Measurements from ENCODE around the gene GPR137B.
"Not testable (repeated sequence)": the region's sequence is repeated elsewhere in the genome, so short reads cannot be mapped to it uniquely, and the experiment has no call there.

GPR137B gene

DNA sequence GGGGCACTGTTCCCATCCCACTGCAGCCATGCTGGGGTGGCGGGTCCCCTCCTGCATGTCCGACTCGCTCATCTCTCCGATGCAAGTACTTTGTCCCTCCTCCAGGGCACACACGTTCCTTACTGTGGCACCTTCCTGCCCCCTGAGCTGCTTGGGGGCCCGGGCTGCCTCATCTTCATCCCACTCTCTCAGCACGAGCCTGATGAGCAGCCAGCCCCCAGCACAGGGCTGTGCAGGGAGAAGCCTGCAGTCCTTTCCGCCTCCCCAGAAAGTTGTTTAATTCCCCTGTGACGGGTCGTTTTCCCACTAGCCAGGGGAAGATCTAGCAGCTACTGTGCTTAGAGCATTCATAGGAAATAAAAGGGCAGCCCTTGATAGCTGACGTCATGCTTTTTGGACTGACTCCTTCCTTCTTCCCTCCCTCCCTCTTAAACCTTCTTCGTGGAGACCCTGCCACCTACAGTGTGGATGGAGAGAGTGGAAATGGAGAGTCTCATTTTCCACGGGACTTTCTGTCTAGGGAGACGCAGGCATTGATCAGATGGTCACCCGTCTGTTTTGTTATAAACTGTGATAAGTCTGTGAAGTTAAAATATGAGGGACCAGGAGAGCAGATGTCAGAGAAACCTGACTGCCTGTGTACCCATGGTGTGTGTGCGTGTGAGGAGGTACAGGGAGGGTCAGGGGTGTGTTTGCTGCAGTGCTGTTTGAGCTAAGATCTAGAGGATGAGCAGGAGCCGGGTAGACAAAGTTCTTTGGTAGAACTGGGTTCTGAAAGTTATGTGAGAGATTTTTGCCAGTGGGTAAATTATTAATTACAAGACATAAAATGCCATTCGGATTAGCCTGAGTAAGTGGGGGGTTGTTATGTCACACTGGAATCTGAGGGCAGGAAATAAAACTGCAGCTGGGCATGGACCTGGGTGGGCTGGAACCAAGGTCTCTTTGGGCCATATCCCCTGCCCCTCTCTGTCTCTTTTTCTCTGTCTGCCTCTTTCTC, 34.3 kb downstream of the GPR137B start:
- DNase-seq (ENCODE audit: low read depth): no peak
- no peak overlapping the region for H3K4me3 ChIP-seq (ENCODE audit: low read depth, low read length)

DNA sequence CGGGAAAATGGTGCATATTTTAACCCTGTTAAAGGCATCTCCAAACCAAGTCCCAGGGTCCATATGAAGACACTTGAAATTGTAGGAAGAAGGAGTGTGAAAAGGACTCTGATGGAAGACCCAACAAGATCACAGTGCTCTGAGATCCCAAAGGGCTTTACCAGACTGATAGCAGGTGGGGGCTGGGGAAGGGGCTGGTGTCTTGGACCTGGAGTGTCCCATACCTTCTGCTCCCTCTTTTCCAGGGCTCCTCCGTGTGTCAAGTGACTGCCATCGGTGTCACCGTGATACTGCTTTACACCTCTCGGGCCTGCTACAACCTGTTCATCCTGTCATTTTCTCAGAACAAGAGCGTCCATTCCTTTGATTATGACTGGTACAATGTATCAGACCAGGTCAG, 37.3 kb downstream of the GPR137B start:
- no peak overlapping the region for H3K4me3 ChIP-seq (ENCODE audit: low read depth, low read length)
- DNase-seq (ENCODE audit: low read depth): no peak

DNA sequence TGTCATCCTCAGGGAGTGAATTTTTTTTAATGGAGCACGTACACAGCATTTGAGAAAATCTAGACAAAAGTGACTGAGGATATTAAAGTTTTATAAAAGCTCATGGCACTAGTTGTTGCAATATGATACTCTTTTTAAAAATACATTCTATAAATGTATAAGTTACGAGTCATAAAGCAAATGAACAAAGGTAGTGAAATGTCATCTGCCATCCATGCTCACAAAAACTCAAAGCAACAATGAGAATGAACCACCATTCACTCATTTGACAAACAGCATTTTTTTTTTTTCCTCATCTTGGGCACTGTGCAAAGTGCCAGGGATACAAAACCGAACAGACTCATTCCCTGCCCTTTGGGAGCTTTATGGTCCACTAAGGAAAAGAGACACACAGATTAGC, 38.7 kb downstream of the GPR137B start:
- DNase-seq (ENCODE audit: low read depth): no peak
- no peak overlapping the region for H3K4me3 ChIP-seq (ENCODE audit: low read depth, low read length)

DNA sequence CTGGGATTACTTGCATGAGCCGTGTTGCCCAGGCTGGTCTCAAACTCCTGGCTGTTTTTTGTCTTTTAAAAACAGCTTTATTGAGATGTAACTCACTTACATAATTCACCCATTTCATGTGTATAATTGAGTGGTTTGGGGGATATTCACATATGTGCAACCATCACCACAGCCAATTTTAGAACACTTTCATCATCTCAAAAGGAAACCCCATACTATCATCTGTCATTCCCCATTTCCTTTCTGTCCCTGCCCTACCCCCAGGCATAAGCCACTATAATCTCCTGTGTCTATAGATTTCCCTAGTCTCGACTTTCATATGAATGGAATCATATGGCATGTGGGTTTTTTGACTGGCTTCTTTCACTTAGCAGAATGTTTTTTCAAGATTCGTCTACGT, 43.3 kb downstream of the GPR137B start:
- H3K4me3 ChIP-seq (ENCODE audit: low read depth, low read length): no peak overlapping the region
- no peak for DNase-seq (ENCODE audit: low read depth)

DNA sequence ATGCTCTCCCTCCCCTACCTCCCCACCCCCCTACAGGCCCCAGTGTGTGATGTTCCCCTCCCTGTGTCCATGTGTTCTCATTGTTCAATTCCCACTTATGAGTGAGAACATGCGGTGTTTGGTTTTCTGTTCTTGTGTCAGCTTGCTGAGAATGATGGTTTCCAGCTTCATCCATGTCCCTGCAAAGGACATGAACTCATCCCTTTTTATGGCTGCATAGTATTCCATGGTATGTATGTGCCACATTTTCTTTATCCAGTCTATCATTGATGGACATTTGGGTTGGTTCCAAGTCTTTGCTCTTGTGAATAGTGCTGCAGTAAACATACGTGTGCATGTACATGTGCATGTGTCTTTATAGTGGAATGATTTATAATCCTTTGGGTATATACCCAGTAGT, 44.1 kb downstream of the GPR137B start:
- H3K4me3 ChIP-seq (ENCODE audit: low read depth, low read length); DNase-seq (ENCODE audit: low read depth): not testable (repeated sequence)

DNA sequence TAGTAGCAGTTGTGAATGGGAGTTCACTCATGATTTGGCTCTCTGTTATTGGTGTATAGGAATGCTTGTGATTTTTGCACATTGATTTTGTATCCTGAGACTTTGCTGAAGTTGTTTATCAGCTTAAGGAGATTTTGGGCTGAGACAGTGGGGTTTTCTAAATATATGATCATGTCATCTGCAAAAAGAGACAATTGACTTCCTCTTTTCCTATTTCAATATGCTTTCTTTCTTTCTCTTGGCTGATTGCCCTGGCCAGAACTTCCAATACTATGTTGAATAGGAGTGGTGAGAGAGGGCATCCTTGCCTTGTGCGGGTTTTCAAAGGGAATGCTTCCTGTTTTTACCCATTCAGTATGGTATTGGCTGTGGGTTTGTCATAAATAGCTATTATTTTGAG, 45.7 kb downstream of the GPR137B start:
- H3K4me3 ChIP-seq (ENCODE audit: low read depth, low read length); DNase-seq (ENCODE audit: low read depth): not testable (repeated sequence)

DNA sequence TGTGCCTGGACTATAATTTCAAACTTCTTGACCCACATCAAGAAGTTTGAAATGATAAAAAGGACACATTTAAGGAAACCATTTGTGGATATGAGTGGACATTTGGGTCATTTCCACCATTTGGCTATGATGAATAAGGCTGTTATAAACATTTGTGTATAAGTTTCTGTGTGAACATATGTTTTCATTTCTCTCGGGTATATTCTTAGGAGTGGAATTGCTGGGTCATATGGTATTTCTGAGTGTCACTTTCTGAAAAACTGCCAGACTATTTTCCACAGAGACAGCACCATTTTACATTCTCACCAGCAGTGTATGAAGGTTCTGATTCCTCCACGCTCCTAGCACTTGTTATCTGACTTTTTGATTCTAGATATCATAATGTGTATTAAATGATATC, 50.8 kb downstream of the GPR137B start:
- no peak overlapping the region for H3K4me3 ChIP-seq (ENCODE audit: low read depth, low read length)
- no peak for DNase-seq (ENCODE audit: low read depth)

DNA sequence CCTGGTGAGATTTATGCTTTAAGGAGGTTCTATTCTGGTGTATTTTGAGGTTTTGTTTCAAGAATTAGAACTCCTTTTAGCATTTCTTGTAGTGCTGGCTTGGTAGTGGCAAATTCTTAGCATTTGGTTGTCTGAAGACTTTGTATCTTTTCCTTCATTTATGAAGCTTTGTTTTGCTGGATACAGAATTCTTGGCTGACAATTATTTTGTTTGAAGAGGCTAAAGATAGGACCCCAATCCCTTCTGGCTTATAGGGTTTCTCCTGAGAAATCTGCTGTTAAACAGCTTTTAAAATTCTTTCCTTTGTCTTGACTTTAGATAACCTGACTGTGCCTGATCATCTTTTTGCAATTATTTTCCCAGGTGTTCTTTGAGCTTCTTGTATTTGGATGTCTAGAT, 58.6 kb downstream of the GPR137B start:
- DNase-seq (ENCODE audit: low read depth): no peak
- no peak overlapping the region for H3K4me3 ChIP-seq (ENCODE audit: low read depth, low read length)

DNA sequence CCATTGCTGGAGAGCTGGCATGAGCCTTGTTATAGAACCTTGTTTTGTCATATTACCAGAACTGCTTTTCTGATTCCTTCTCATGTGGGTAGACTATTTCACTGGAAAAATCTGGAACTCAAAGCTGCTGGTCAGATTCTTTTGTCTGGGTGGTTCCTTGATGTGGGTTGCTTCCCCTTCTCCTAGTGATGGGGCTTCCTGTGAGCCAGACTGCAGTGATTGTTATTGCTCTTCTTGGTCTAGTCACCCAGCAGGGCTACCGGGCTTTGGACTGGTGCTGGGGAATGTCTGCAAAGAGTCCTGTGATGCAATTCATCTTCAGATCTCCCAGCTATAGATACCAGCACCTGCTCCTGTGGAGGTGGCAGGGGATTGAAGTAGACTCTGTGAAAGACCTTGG, 59.4 kb downstream of the GPR137B start:
- DNase-seq (ENCODE audit: low read depth): no peak
- no peak overlapping the region for H3K4me3 ChIP-seq (ENCODE audit: low read depth, low read length)

DNA sequence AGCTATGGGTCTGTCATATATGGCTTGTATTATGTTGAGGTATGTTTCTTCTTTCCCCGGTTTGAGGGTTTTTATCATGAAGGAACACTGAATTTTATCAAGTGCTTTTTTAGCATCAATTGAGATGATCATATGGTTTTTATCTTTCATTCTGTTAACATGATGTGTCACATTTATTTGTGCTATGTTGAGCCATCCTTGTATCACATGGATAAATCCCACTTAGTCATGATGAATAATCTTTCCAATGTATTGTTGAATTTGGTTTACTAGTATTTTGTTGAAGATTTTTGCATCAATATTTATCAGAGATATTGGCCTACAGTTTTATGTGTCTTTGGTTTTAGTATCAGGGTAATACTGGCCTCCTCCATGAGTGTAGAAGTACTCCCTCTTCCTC, 61.7 kb downstream of the GPR137B start:
- DNase-seq (ENCODE audit: low read depth): no peak
- H3K4me3 ChIP-seq (ENCODE audit: low read depth, low read length): no peak overlapping the region

DNA sequence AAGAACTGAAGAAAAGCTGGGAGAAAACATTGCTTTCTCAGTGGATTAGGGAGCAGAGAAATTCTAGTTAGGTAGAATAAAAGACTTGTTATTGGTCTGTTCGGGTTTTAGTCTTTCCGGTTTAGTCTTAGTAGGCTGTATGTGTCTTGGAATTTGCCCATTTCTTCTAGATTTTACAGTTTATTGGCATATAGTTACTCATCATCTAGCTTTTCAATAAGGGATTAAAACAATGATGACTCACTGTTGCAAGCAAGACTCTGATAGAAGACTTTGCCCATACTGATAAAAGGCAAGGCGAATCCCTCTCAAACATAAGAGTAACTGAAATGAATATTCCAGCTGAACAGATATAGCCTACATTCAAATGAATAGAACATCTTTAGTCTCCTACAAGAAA, 62.3 kb downstream of the GPR137B start:
- peak; percentile 10 for DNase-seq (ENCODE audit: low read depth)

DNA sequence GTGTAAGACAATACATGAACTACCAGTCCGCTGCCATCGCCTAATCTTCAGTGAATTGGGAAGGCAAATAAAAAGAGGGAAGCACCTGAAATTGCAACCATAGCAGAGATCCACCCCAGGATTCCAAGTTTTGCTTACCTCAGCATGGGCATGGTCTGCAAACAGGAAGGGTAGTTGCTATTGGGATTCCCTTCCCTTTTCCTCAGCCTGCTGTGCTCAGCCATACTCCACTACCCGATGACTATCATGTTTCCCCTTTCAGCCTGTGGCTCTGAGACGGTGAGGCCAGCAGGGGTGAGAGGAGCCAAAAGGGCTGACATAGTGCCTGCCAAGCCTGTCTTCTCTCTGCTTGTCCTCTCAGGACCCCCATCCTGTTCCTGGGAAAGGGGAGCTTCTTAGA, 64.2 kb downstream of the GPR137B start:
- DNase-seq (ENCODE audit: low read depth): no peak
- no peak overlapping the region for H3K4me3 ChIP-seq (ENCODE audit: low read depth, low read length)

More for the DNA sequence above, 62.3 kb downstream of the GPR137B start:
- H3K4me3 ChIP-seq (ENCODE audit: low read depth, low read length): no peak overlapping the region

DNA sequence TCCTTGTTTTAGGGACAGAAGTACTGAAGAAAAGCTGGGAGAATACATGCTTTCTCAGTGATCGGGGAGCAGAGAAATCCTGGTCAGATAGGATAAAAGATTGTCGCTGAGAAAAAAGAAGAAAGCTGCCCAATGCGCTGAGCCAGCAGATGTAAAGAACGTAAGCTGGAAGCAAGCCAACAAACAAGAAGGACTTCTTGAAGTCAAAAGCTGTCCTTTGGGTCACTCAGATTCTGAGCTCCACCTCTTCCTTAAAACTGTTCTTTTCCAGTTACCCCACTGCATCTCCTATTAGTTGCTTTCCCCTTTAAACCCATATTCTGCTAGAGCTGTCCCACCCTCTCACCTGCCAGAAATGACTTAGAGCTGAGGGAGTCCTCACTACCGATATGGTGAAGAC, 64.8 kb downstream of the GPR137B start:
- H3K4me3 ChIP-seq (ENCODE audit: low read depth, low read length): no peak overlapping the region
- no peak for DNase-seq (ENCODE audit: low read depth)

DNA sequence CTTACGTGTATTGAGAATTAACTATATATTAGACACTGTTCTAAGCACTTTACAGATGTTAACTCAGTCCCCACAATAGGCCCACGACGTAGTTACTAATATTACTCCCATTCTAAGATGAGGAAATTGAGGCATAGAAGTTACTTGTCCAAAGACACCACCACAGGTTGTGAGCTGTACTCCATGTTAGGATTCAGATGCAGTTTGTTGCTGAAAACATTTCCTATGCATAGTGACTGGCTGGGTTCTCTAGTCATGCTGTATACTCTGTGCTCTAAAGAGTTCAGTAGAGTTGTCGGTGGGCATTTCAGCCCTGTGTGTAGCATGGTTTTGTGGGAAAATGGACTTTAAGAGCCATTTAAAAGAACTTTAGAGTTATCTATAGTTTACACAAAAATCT, 65.2 kb downstream of the GPR137B start:
- H3K4me3 ChIP-seq (ENCODE audit: low read depth, low read length): no peak overlapping the region
- DNase-seq (ENCODE audit: low read depth): no peak

DNA sequence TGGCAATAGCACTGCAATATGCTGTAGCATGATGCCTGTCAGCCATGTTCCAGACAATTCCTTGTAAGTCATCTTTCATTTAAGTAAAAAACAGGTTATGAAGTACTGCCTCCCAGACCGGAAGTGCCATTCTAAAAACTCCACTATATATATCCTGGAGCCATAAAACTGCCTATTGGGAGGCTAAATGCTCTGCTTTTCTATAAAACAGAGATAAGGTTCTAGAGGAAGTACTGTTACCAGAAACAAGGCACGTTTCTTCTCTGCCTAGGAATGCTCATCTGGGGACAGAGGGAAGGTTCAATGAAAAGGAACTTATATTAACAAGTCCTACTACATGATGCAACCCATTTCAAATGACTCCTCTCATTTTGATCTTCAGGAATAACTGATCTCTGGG, 66.8 kb downstream of the GPR137B start:
- DNase-seq (ENCODE audit: low read depth): no peak
- H3K4me3 ChIP-seq (ENCODE audit: low read depth, low read length): no peak overlapping the region

DNA sequence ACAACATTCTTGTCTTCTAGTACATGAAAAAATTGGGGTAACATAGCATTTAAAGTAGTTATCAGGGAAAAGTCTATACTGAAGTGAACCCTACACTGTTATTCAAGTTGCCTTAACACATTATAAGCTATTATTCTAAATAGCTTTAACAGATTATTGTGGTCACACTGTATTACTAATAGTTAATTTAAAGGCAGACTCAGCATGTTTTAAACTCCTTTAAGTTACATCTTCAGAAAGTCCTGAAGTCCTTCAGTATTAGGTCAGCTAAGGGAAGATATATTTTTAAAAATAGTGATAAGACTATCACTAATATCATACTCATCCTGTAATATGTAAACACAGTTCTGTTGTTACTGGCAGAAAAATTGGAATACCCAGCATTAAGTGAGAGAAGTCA, 67.4 kb downstream of the GPR137B start:
- no peak for DNase-seq (ENCODE audit: low read depth)
- no peak overlapping the region for H3K4me3 ChIP-seq (ENCODE audit: low read depth, low read length)

DNA sequence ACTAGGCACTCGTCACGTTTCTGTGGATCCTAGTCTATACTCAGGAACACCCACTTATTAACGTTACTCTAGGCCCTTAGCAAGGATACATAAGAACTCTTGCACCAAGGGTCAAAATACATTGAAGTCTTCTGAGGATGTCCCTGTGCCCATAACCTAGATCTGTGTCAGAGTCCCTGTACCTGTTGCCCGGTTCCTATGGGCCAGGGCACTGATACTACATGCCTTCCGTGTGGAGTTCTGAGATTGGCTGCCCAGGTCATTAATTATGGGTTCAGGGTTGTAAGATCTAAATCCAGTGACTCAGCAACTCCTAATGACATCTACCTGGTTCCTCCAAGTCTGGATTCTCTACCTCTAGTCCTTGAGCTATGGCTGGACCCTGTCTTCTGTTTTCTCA, 69.5 kb downstream of the GPR137B start:
- no peak for DNase-seq (ENCODE audit: low read depth)
- no peak overlapping the region for H3K4me3 ChIP-seq (ENCODE audit: low read depth, low read length)

DNA sequence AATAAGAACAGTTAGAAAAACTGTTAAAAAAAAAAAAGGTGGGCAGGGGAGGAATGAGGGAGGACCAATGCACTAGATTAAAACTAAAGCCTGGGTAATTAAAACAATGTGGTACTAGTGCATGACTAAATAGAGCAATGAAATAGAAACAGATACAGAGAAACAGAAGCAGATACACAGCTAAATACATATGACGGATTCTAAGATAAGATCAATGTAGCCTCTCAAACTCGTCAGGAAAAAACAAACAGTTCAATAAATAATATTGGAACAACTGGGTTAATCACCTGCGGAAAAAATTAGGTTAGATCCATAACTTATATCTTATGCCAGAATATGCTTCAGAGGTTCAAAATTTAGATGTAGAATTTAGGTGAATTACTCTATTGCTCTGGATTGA, 71.2 kb downstream of the GPR137B start:
- H3K4me3 ChIP-seq (ENCODE audit: low read depth, low read length): no peak overlapping the region
- no peak for DNase-seq (ENCODE audit: low read depth)

DNA sequence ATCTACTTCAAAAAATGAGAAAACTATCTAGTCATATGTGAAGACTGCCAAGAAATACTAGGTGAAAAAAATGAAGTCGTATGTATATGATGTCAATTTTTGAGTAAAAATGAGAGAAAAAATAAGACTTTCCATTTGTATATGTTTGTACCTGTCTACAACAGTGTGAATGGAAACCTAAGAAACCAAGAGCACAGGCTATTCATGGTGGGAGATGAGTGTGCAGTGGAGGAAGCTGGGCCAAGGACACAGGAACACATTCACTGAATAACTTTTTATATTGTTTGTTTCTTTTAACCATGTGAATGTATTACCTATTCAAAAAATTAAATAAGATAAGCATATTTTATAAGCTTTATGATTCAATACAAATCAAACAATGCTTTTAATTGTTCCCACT, 72.4 kb downstream of the GPR137B start:
- H3K4me3 ChIP-seq (ENCODE audit: low read depth, low read length): no peak overlapping the region
- DNase-seq (ENCODE audit: low read depth): no peak

DNA sequence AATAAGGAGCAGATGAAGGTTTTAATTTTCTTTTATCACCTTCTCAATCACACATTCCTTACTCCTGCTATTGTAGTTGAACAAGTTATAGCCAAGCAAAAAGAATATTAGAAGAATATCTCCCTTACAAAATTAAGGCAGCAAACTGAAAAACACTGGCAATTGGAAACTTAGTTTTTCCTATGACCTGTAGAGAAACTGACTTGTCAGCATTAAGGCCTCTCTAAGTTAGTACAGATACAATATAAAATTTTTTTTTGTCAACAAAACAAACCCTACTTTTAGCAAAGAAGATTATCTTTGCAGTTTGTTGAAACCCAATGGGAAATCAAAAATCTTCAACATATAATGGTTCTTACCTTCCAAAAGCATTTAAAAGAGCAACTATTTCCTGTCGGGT, 78.1 kb downstream of the GPR137B start:
- no peak overlapping the region for H3K4me3 ChIP-seq (ENCODE audit: low read depth, low read length)
- DNase-seq (ENCODE audit: low read depth): no peak

DNA sequence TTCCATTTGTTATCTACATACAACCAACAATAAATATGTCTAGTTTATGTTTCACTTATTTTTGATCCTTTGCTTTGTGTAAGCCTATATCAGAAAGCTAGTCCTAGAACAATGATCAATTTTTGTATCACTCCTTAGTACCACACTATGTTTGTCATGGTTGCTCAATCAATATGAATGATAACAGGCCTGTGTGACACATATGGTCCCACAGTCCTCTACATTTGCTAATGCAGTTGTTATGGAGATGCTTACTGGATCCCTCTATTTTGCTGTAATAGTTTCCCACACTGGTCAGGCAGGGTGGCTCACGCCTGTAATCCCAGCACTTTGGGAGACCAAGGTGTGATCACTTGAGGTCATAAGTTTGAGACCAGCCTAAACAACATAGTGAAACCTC, 80.3 kb downstream of the GPR137B start:
- H3K4me3 ChIP-seq (ENCODE audit: low read depth, low read length): no peak overlapping the region
- no peak for DNase-seq (ENCODE audit: low read depth)

Measured in skeletal muscle cell (primary cell).